Sigmoid colon (tissue), 7 donors: ENCODE results near the gene CLC. TPM values are rescaled to one million over a fixed set of nuclear protein-coding genes. Genes with fewer than 3 reads are reported as not detected.

Source experiments
- DNase-seq: peaks from one replicate; pipeline ENCODE4 v3.0.0-alpha.2; 2019
- H3K27ac ChIP-seq, 4 donors: fragments of 200-600 bp; sonication (generic); one replicate each; pipeline ENCODE4 v1.5.1; 2016 to 2019; ENCODE audit warnings: mild to moderate bottlenecking in 1 of 4
- H3K27me3 ChIP-seq, 3 donors: fragments of 200-600 bp; sonication (generic); one replicate each; pipeline ENCODE4 v1.5.1; 2019; ENCODE audit warnings: mild to moderate bottlenecking in 1 of 3
- H3K36me3 ChIP-seq, 4 donors: fragments of 200-600 bp; sonication (generic); one replicate each; pipeline ENCODE4 v1.5.1; 2016 to 2019
- H3K4me1 ChIP-seq, 4 donors: fragments of 200-600 bp; sonication (generic); one replicate each; pipeline ENCODE4 v1.5.1; 2017 to 2019
- H3K4me3 ChIP-seq, 4 donors: fragments of 200-600 bp; sonication (generic); one replicate each; pipeline ENCODE4 v1.5.1; 2017 to 2019; ENCODE audit warnings: mild to moderate bottlenecking in 2 of 4, moderate library complexity in 1 of 4
- H3K9me3 ChIP-seq, 4 donors: fragments of 200-600 bp in 3 of 4; sonication (generic) in 3 of 4; one replicate each; pipeline versions ENCODE4 v1.5.1 to v1.6.1; 2013 to 2019
- CTCF ChIP-seq, 4 experiments: fragments of 450-650 bp in 3 of 4; fragments of 200-600 bp in 1 of 4; IDR thresholded peaks; one replicate each; pipeline ENCODE4 v1.5.1; 2016 to 2019; ENCODE audit warnings: antibody characterized with exemption in 4 of 4, mild to moderate bottlenecking in 3 of 4, moderate library complexity in 2 of 4
- EP300 ChIP-seq, 4 donors: sonication (generic); formaldehyde crosslinking; IDR thresholded peaks; one replicate each; pipeline ENCODE4 v1.6.1; 2017; ENCODE audit warnings: antibody characterized with exemption in 4 of 4
- POLR2A ChIP-seq, 2 donors: fragments of 450-650 bp; IDR thresholded peaks; one replicate each; pipeline ENCODE4 v1.6.1; 2016; ENCODE audit warnings: antibody characterized with exemption in 2 of 2, mild to moderate bottlenecking in 2 of 2, moderate library complexity in 2 of 2
- POLR2AphosphoS5 ChIP-seq, 4 donors: sonication (generic); formaldehyde crosslinking; IDR thresholded peaks; one replicate each; pipeline ENCODE4 v1.6.1; 2017; ENCODE audit warnings: antibody characterized with exemption in 4 of 4
- WGBS, 2 donors: extraction: QIAGEN DNeasy Blood & Tissue Kit; methylation state at CpG; one replicate each; pipeline ENCODE4 v1.1.7; 2013; 5-methylcytosine and 5-hydroxymethylcytosine counted together
- intact Hi-C: fragments of 100-400 bp; cut with DNase I; formaldehyde crosslinking; loops from one replicate; pipeline ENCODE4 v1.15.1; 2023
- polyA plus RNA-seq, 3 donors: library from polyadenylated mRNA; stranded (reverse); fragments of 200-250 nt; gene quantifications; one replicate each; pipeline ENCODE4 v1.2.3, GENCODE V29; 2013
- total RNA-seq, 4 donors: library from RNA; depleted of rRNA; stranded (reverse); fragments of >200 nt; gene quantifications; one replicate each; pipeline ENCODE4 v1.1.0, GENCODE V29; 2016
- donor health status: healthy with polysubstance abuse.
- donor health status: Bipolar disorder and iron deficiency.
- donor health status: healthy.

Gene CLC
- total and polyA plus RNA-seq, 7 donors: 7.2 TPM; not detected in 6

- no peak overlapping the region for H3K4me3 ChIP-seq
- no peaks in the 10 kb centered on the region for H3K4me1 ChIP-seq
- TF ChIP-seq CTCF (IDR thresholded peaks at IDR 0.05) (no peak), POLR2AphosphoS5 (IDR thresholded peaks at IDR 0.05) (no peak), EP300 (IDR thresholded peaks at IDR 0.05) (no peak), POLR2A (IDR thresholded peaks at IDR 0.05) (no peak)
- DNase-seq: no peak
- no peak overlapping the region for H3K27ac ChIP-seq
- 56 to 67% methylated on average over 3 of the region's 3 CpGs for WGBS, 2 donors
- peaks cover 0 to 15% (median 0%) of the 10 kb centered on the region in 3 donors for H3K27me3 ChIP-seq
- H3K9me3 ChIP-seq: no peaks in the 10 kb centered on the region
- H3K36me3 ChIP-seq: no peaks in the 10 kb centered on the region
- intact Hi-C loops: no loop called here
Observed at GRCh38 chr19:39745643-39746042, 7.8 kb upstream of the CLC start.

GRCh38 chr19:39740395-39740794, 2.6 kb upstream of the CLC start:
- Histone ChIP-seq H3K4me1 (no peaks in the 10 kb centered on the region), H3K27me3 (peaks cover 0 to 20% (median 0%) of the 10 kb centered on the region in 3 donors), H3K27ac (no peak overlapping the region), H3K4me3 (no peak overlapping the region), H3K9me3 (no peaks in the 10 kb centered on the region), H3K36me3 (no peaks in the 10 kb centered on the region)
- WGBS, 2 donors: 49 to 81% methylated on average over 1 of the region's 1 CpG
- no peak for TF ChIP-seq POLR2A (IDR thresholded peaks at IDR 0.05)
- no peak for DNase-seq
- intact Hi-C loops: no loop called here

- Histone ChIP-seq H3K27ac (no peak overlapping the region), H3K27me3 (peaks cover 0 to 14% (median 0%) of the 10 kb centered on the region in 3 donors), H3K4me1 (no peaks in the 10 kb centered on the region), H3K36me3 (no peaks in the 10 kb centered on the region), H3K4me3 (no peak overlapping the region), H3K9me3 (no peaks in the 10 kb centered on the region)
- intact Hi-C loops: no loop called here
- TF ChIP-seq POLR2AphosphoS5 (IDR thresholded peaks at IDR 0.05): no peak
- no peak for TF ChIP-seq EP300 (IDR thresholded peaks at IDR 0.05)
- TF ChIP-seq POLR2A (IDR thresholded peaks at IDR 0.05): no peak
- TF ChIP-seq CTCF (IDR thresholded peaks at IDR 0.05): no peak
- no peak for DNase-seq
- 37 to 55% methylated on average over 3 of the region's 3 CpGs for WGBS, 2 donors
Observed at GRCh38 chr19:39738814-39739213, 985 bp upstream of the CLC start.

- intact Hi-C loops: no loop called here
- Histone ChIP-seq H3K27me3 (peaks cover 0 to 14% (median 0%) of the 10 kb centered on the region in 3 donors), H3K27ac (no peak overlapping the region), H3K4me1 (no peaks in the 10 kb centered on the region), H3K9me3 (no peaks in the 10 kb centered on the region), H3K36me3 (no peaks in the 10 kb centered on the region), H3K4me3 (no peak overlapping the region)
- 66 to 70% methylated on average over 3 of the region's 3 CpGs for WGBS, 2 donors
- DNase-seq: no peak
- TF ChIP-seq POLR2AphosphoS5 (IDR thresholded peaks at IDR 0.05): no peak
- TF ChIP-seq EP300 (IDR thresholded peaks at IDR 0.05): no peak
- TF ChIP-seq POLR2A (IDR thresholded peaks at IDR 0.05): no peak
- no peak for TF ChIP-seq CTCF (IDR thresholded peaks at IDR 0.05)
Observed at GRCh38 chr19:39737351-39737750, 478 bp downstream of the CLC start.

GRCh38 chr19:39736088-39736487, 1.7 kb downstream of the CLC start:
- TF ChIP-seq CTCF (IDR thresholded peaks at IDR 0.05): no peak
- TF ChIP-seq POLR2A (IDR thresholded peaks at IDR 0.05): no peak
- TF ChIP-seq POLR2AphosphoS5 (IDR thresholded peaks at IDR 0.05): no peak
- no peak for TF ChIP-seq EP300 (IDR thresholded peaks at IDR 0.05)
- Histone ChIP-seq H3K27ac (no peak overlapping the region), H3K36me3 (no peaks in the 10 kb centered on the region), H3K27me3 (peaks cover 0 to 14% (median 0%) of the 10 kb centered on the region in 3 donors), H3K4me3 (no peak overlapping the region), H3K4me1 (no peaks in the 10 kb centered on the region), H3K9me3 (no peaks in the 10 kb centered on the region)
- no peak for DNase-seq
- 54 to 62% methylated on average over 5 of the region's 5 CpGs for WGBS, 2 donors
- intact Hi-C loops: no loop called here
